ENCODE data around the gene ELMO3. TPM values are rescaled to one million over a fixed set of nuclear protein-coding genes. Genes with fewer than 3 reads are reported as not detected.

The ELMO3 gene, protein sequence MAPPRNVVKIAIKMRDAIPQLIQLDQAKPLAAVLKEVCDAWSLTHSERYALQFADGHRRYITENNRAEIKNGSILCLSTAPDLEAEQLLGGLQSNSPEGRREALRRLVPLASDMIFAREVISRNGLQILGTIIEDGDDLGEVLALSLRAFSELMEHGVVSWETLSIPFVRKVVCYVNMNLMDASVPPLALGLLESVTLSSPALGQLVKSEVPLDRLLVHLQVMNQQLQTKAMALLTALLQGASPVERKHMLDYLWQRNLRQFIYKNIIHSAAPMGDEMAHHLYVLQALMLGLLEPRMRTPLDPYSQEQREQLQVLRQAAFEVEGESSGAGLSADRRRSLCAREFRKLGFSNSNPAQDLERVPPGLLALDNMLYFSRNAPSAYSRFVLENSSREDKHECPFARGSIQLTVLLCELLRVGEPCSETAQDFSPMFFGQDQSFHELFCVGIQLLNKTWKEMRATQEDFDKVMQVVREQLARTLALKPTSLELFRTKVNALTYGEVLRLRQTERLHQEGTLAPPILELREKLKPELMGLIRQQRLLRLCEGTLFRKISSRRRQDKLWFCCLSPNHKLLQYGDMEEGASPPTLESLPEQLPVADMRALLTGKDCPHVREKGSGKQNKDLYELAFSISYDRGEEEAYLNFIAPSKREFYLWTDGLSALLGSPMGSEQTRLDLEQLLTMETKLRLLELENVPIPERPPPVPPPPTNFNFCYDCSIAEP
- 2.8 and 3.1 TPM in 2 replicates for polyA plus RNA-seq (2013)

DNA sequence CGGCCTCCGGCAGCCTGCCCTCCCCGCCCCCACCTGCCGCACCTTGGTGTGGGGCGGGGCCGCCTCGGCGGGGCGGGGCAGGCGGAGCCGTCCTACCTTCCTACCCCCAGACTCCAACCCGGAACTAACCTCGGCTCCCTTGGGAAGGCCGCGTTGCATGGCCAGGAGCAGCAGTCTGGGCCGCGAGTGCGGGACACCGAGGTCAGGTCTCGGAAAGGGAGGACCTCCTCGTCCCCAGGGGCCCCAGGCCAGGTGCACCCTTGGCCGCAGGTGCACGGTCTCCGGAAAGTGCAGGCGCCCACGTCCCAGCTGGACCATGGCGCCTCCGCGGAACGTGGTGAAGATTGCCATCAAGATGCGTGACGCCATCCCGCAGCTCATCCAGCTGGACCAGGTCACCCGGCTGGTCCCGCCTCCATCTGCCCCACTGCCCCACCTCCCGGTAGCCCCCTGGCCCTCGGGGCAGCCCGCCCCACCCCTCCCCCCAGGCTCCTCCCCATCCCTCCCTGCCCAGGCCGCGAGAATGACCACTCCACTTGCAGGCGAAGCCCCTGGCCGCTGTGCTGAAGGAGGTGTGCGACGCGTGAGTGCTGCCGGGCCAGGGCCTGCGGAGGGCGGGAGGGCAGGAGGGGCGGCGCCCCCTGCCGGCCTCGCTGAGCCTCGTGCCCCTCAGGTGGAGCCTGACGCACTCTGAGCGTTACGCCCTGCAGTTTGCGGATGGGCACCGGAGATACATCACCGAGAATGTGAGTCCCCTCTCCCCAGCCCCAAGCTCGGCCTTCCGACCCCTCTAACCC lies at the start of gene ELMO3:
Gene ELMO3, plus strand, starts transcription at position 121 of the 797 bp plus-strand sequence. Its CDS starts 196 bp downstream, at position 317.
- Histone ChIP-seq H4K12ac (ENCODE audit: low read depth, low read length) (peak within 1 kb of the TSS; percentile 10), H3K79me1 (ENCODE audit: low read length) (peaks cover 8% of the 10 kb centered on the region), H3K4ac (ENCODE audit: low read depth, low read length) (no peak within 1 kb of the TSS), H4K91ac (ENCODE audit: low read depth, low read length) (peak within 1 kb of the TSS; percentile 22), H3K79me2 (ENCODE audit: control insufficient read depth, insufficient read depth, low read length, poor library complexity) (no peaks in the 10 kb centered on the region), H3K18ac (ENCODE audit: low read length) (no peak within 1 kb of the TSS), H2BK12ac (ENCODE audit: low read length) (peak within 1 kb of the TSS; percentile 26), H3K9me3 (ENCODE audit: insufficient read depth, low read depth, low read length) (peaks cover 4% of the 10 kb centered on the region), H3K14ac (ENCODE audit: low read length) (peak within 1 kb of the TSS; percentile 22), H3K27me3 (ENCODE audit: insufficient read depth, low read length) (no peaks in the 10 kb centered on the region), H4K8ac (ENCODE audit: low read depth, low read length) (peak within 1 kb of the TSS; percentile 62), H3K36me3 (ENCODE audit: control insufficient read depth in 1 of 2, insufficient read depth in 2 of 2, low read length in 2 of 2) (peaks cover 72 to 78% of the 10 kb centered on the region in 2 experiments), H3K27ac (ENCODE audit: low read depth, low read length) (peak within 1 kb of the TSS; percentile 16), H2AFZ (ENCODE audit: insufficient read depth, low read length, poor library complexity) (peak within 1 kb of the TSS; percentile 10), H3K4me3 (ENCODE audit: low read depth, low read length) (peak within 1 kb of the TSS; percentile 55), H2BK5ac (ENCODE audit: low read depth, low read length, poor library complexity) (no peak within 1 kb of the TSS), H3K9ac (ENCODE audit: low read length) (no peak within 1 kb of the TSS), H2BK120ac (ENCODE audit: insufficient read depth, low read length, poor library complexity) (no peak within 1 kb of the TSS), H3K23ac (ENCODE audit: low read length) (no peak within 1 kb of the TSS), H3K4me1 (ENCODE audit: control insufficient read depth in 1 of 2, insufficient read depth in 2 of 2, low read length in 2 of 2) (peaks cover 12 to 20% of the 10 kb centered on the region in 2 experiments), H3K4me2 (ENCODE audit: low read length) (peak within 1 kb of the TSS; percentile 70), H2AK5ac (ENCODE audit: low read length) (no peak within 1 kb of the TSS)
- WGBS (ENCODE audit: extremely low coverage, insufficient coverage, insufficient read length): no CpG with 5 or more reads among the region's 61 CpGs
- DNase-seq: peak; percentile 89 to 93

DNA sequence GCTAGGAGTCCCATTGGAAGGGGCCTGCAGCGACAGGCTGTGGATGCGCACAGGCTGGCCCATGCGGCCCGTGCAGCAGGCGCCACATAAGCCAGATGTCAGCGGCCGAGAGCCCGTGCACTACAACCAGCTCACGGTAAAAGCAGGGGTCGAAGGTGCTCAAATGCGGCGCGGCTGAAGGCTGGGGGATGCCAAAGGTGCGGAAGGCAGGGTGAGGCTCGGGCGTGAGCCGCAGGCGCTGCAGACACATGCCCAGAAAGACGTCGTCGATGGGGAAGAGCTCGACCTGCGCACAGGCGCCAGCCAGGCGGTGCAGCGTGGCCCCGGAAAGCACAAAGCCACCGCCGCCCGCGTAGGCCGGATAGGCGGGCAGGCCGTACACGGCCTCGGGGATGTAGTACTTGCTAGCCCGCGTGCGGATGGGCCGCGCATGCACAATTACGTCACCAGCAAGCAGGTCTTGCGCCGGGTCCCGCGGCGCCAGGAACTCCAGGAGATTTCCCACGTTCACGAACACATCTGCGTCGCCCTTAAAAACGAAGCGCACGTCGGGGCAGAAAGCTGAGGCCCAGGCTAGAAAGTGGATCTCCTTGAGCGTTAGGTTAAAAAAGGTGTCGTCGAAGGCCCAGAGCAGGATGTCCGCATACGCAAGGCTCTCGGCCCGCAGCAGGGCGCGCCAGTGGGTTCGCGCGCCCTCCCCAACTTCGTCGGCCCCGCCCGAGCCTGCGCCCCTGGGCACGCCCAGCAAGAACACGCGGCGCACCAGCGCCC lies 49.5 kb upstream of the ELMO3 start:
- H3K27ac ChIP-seq (ENCODE audit: low read depth, low read length): no peak overlapping the region
- H3K4me2 ChIP-seq (ENCODE audit: low read length): peak overlapping the region; percentile 91
- peak in 1 of 2 donors; percentile 53 for DNase-seq
- H3K14ac ChIP-seq (ENCODE audit: low read length): no peak overlapping the region
- H3K4ac ChIP-seq (ENCODE audit: low read depth, low read length): no peak overlapping the region
- H3K9ac ChIP-seq (ENCODE audit: low read length): no peak overlapping the region
- no peak overlapping the region for H3K4me3 ChIP-seq (ENCODE audit: low read depth, low read length)
- no peak overlapping the region for H4K8ac ChIP-seq (ENCODE audit: low read depth, low read length)
- peak overlapping the region; percentile 39 for H4K12ac ChIP-seq (ENCODE audit: low read depth, low read length)
- H3K36me3 ChIP-seq (ENCODE audit: control insufficient read depth in 1 of 2, insufficient read depth in 2 of 2, low read length in 2 of 2): peaks cover 41% of the 10 kb centered on the region in 2 experiments
- H3K4me1 ChIP-seq (ENCODE audit: control insufficient read depth in 1 of 2, insufficient read depth in 2 of 2, low read length in 2 of 2): peaks cover 6 to 8% of the 10 kb centered on the region in 2 experiments
- peaks cover 6% of the 10 kb centered on the region for H3K79me1 ChIP-seq (ENCODE audit: low read length)
- no CpG with 5 or more reads among the region's 77 CpGs for WGBS (ENCODE audit: extremely low coverage, insufficient coverage, insufficient read length)
- H2BK120ac ChIP-seq (ENCODE audit: insufficient read depth, low read length, poor library complexity): no peak overlapping the region
- no peak overlapping the region for H2BK5ac ChIP-seq (ENCODE audit: low read depth, low read length, poor library complexity)
- H2BK12ac ChIP-seq (ENCODE audit: low read length): no peak overlapping the region
- H3K79me2 ChIP-seq (ENCODE audit: control insufficient read depth, insufficient read depth, low read length, poor library complexity): no peaks in the 10 kb centered on the region
- H2AFZ ChIP-seq (ENCODE audit: insufficient read depth, low read length, poor library complexity): no peak overlapping the region
- peaks cover 18% of the 10 kb centered on the region for H3K27me3 ChIP-seq (ENCODE audit: insufficient read depth, low read length)
- H3K18ac ChIP-seq (ENCODE audit: low read length): no peak overlapping the region
- H3K23ac ChIP-seq (ENCODE audit: low read length): no peak overlapping the region
- H4K91ac ChIP-seq (ENCODE audit: low read depth, low read length): peak overlapping the region; percentile 11
- H2AK5ac ChIP-seq (ENCODE audit: low read length): no peak overlapping the region
- peaks cover 12% of the 10 kb centered on the region for H3K9me3 ChIP-seq (ENCODE audit: insufficient read depth, low read depth, low read length)

DNA sequence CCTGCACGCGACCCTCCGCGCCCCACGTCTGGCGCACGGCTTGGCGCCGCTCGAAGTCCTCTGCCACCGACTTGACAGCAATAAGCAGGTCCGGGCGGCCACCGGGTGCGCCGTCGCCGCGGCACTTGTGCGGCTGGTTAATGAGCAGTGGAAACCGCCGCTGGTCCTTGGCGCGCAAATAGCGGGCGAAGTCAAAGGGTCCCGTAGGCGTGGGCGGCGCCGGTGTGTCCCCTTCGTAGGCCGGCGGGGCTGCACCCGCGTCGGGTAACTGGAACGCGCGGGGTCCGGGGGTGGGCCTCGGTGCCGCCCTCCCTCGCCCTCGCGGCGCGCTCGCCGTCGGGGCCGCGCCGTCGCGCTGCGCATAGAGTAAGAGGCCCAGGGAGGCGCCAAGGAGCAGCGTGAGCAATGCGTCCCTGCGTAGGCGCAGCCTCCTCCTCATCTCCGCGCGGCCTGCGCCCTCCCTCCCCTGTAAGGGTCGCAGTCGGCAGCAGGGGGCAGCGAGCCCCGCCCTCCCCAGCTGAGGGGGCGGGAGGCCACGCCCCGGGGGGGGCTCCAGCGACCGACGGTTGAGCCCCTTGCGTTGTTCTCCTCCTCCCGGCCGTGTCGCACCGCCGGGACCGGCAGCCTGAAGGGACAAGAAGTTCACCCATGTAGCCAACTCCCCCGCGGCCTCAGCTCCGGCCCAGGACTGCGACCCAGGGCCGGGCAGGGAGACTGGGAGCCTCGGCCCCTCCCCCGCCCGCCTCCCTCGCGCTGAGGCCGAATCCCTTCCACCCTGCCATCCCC lies 48.7 kb upstream of the ELMO3 start:
- no peaks in the 10 kb centered on the region for H3K79me2 ChIP-seq (ENCODE audit: control insufficient read depth, insufficient read depth, low read length, poor library complexity)
- peak overlapping the region; percentile 91 for H3K4me2 ChIP-seq (ENCODE audit: low read length)

More for the DNA sequence above, 48.7 kb upstream of the ELMO3 start:
- H2BK5ac ChIP-seq (ENCODE audit: low read depth, low read length, poor library complexity): no peak overlapping the region
- peaks cover 15% of the 10 kb centered on the region for H3K9me3 ChIP-seq (ENCODE audit: insufficient read depth, low read depth, low read length)
- H2AK5ac ChIP-seq (ENCODE audit: low read length): no peak overlapping the region
- H3K14ac ChIP-seq (ENCODE audit: low read length): peak overlapping the region; percentile 36
- peak overlapping the region; percentile 15 for H3K4ac ChIP-seq (ENCODE audit: low read depth, low read length)
- peak overlapping the region; percentile 73 for H3K4me3 ChIP-seq (ENCODE audit: low read depth, low read length)
- no peak overlapping the region for H2BK120ac ChIP-seq (ENCODE audit: insufficient read depth, low read length, poor library complexity)
- H3K4me1 ChIP-seq (ENCODE audit: control insufficient read depth in 1 of 2, insufficient read depth in 2 of 2, low read length in 2 of 2): peaks cover 6 to 11% of the 10 kb centered on the region in 2 experiments
- H3K23ac ChIP-seq (ENCODE audit: low read length): no peak overlapping the region
- H3K9ac ChIP-seq (ENCODE audit: low read length): peak overlapping the region; percentile 45
- H4K12ac ChIP-seq (ENCODE audit: low read depth, low read length): peak overlapping the region; percentile 39
- H4K91ac ChIP-seq (ENCODE audit: low read depth, low read length): peak overlapping the region; percentile 62
- H4K8ac ChIP-seq (ENCODE audit: low read depth, low read length): peak overlapping the region; percentile 69
- peak overlapping the region; percentile 74 for H2AFZ ChIP-seq (ENCODE audit: insufficient read depth, low read length, poor library complexity)
- WGBS (ENCODE audit: extremely low coverage, insufficient coverage, insufficient read length): no CpG with 5 or more reads among the region's 94 CpGs
- H3K27ac ChIP-seq (ENCODE audit: low read depth, low read length): no peak overlapping the region
- peaks cover 26% of the 10 kb centered on the region for H3K27me3 ChIP-seq (ENCODE audit: insufficient read depth, low read length)
- H3K18ac ChIP-seq (ENCODE audit: low read length): peak overlapping the region; percentile 31
- no peak overlapping the region for H2BK12ac ChIP-seq (ENCODE audit: low read length)
- H3K36me3 ChIP-seq (ENCODE audit: control insufficient read depth in 1 of 2, insufficient read depth in 2 of 2, low read length in 2 of 2): peaks cover 33 to 34% of the 10 kb centered on the region in 2 experiments
- peaks cover 6% of the 10 kb centered on the region for H3K79me1 ChIP-seq (ENCODE audit: low read length)
- no peak for DNase-seq

All from trophoblast cell (in vitro differentiated cells and primary cell).